ENCODE results near the gene GRN.

- TF ChIP-seq POLR2AphosphoS5 (IDR thresholded peaks at IDR 0.05) (no peak), CTCF (IDR thresholded peaks at IDR 0.05) (no peak)
Observed at GRCh38 chr17:44314524-44314868, 30.6 kb upstream of the GRN start.
